Measurements from ENCODE around the gene CDK14.

- no peak for TF ChIP-seq CTCF (IDR thresholded peaks at IDR 0.05)
- no peak for TF ChIP-seq POLR2A (IDR thresholded peaks at IDR 0.05)
These were observed 14.0 kb downstream of the CDK14 start for GRCh38 chr7:90610105-90610504.
